Measurements from ENCODE around the gene THSD7A.

- no peak for TF ChIP-seq POLR2AphosphoS5 (IDR thresholded peaks at IDR 0.05; ENCODE audit: low read depth, low read length)
- TF ChIP-seq REST (IDR thresholded peaks at IDR 0.05; ENCODE audit: insufficient read depth in 1 of 2, low read depth in 2 of 2, low read length in 2 of 2) = no peak
- TF ChIP-seq SIN3A (IDR thresholded peaks at IDR 0.05; ENCODE audit: borderline replicate concordance, insufficient read depth, low read length) = no peak
Measured at GRCh38 chr7:11701829-11702560, 130.0 kb downstream of the THSD7A start.
